PC-3 (cell line): Measurements from ENCODE around the gene CHID1. TPM values are rescaled to one million over a fixed set of nuclear protein-coding genes. Genes with fewer than 3 reads are reported as not detected.

Experiments used
- ATAC-seq: fragments of 200-7000 bp; cut with Tn5 transposase; 2 replicates; pipeline ENCODE4 v1.9.1; 2020; ENCODE audit warnings: mild to moderate bottlenecking, moderate library complexity
- BruUV-seq: library from RNA; stranded (reverse); fragments of 400-500 nt; replicated peaks from 2 replicates; lab custom pipeline; 2021; lab: Mats Ljungman, UMichigan
- CTCF ChIA-PET: fragments of 300-600 bp; sonication (Branson Sonifier 250); formaldehyde crosslinking; loops from one replicate; lab custom pipeline; 2022; ENCODE audit warnings: antibody characterized with exemption; lab: Charles Lee
- POLR2A ChIA-PET: fragments of 300-600 bp; sonication (Branson Sonifier 250); formaldehyde crosslinking; loops from one replicate; lab custom pipeline; 2022; ENCODE audit warnings: antibody characterized with exemption; ENCODE audit not compliant: unreplicated experiment; lab: Charles Lee
- DNase-seq: peaks from one replicate; pipeline ENCODE4 v3.0.0-alpha.2; 2015
- H2AFZ ChIP-seq: fragments of 300-600 bp; sonication (generic); 2 replicates; pipeline ENCODE4 v1.6.0; 2016; ENCODE audit warnings: antibody characterized with exemption, low read length
- H3F3A ChIP-seq: fragments of 300-600 bp; sonication (generic); one replicate; pipeline ENCODE4 v1.6.0; 2017; ENCODE audit warnings: antibody characterized with exemption, low read length, control low read depth, mild to moderate bottlenecking; ENCODE audit not compliant: unreplicated experiment
- H3K27ac ChIP-seq: fragments of 300-600 bp; sonication (generic); 2 replicates; pipeline ENCODE4 v1.5.1; 2016; ENCODE audit warnings: mild to moderate bottlenecking, low read length
- H3K27me3 ChIP-seq: fragments of 300-600 bp; sonication (generic); 2 replicates; pipeline ENCODE4 v1.6.1; 2016; ENCODE audit warnings: low read length, mixed read lengths
- H3K36me3 ChIP-seq: fragments of 300-600 bp; sonication (generic); 2 replicates; pipeline ENCODE4 v1.6.1; 2016; ENCODE audit warnings: low read depth, mixed run types, low read length, mixed read lengths
- H3K4me1 ChIP-seq: fragments of 300-600 bp; sonication (generic); 2 replicates; pipeline ENCODE4 v1.5.1; 2016; ENCODE audit warnings: low read length; ENCODE audit not compliant: insufficient read depth
- H3K4me2 ChIP-seq: fragments of 300-600 bp; sonication (generic); 2 replicates; pipeline ENCODE4 v1.6.0; 2016; ENCODE audit warnings: low read length
- H3K4me3 ChIP-seq: fragments of 300-600 bp; sonication (generic); 2 replicates; pipeline ENCODE4 v1.5.1; 2016; ENCODE audit warnings: mild to moderate bottlenecking, low read length, mixed read lengths
- H3K79me2 ChIP-seq: fragments of 300-600 bp; sonication (generic); 2 replicates; pipeline ENCODE4 v1.6.1; 2017; ENCODE audit warnings: low read length, mixed read lengths
- H3K9ac ChIP-seq: fragments of 300-600 bp; sonication (generic); 2 replicates; pipeline ENCODE4 v1.6.0; 2016; ENCODE audit warnings: mild to moderate bottlenecking, low read length
- H3K9me2 ChIP-seq: fragments of 300-600 bp; sonication (generic); replicated peaks from 2 replicates; pipeline ENCODE4 v1.6.1; 2016; ENCODE audit warnings: mixed run types, low read length, mixed read lengths
- H3K9me3 ChIP-seq: fragments of 300-600 bp; sonication (generic); 2 replicates; pipeline ENCODE4 v1.6.1; 2016; ENCODE audit warnings: low read length, mixed read lengths
- H4K20me1 ChIP-seq: fragments of 300-600 bp; sonication (generic); 2 replicates; pipeline ENCODE4 v1.6.1; 2016; ENCODE audit warnings: low read length, mixed read lengths
- EZH2 ChIP-seq: fragments of 300-600 bp; sonication (generic); IDR thresholded peaks from one replicate; pipeline ENCODE4 v1.6.1; 2017; ENCODE audit warnings: antibody characterized with exemption, mild to moderate bottlenecking, low read length; ENCODE audit not compliant: unreplicated experiment
- EZH2phosphoT487 ChIP-seq: fragments of 300-600 bp; sonication (generic); IDR thresholded peaks from 2 replicates; pipeline ENCODE4 v1.6.1; 2018; ENCODE audit warnings: mild to moderate bottlenecking, antibody characterized with exemption, low read length, borderline replicate concordance
- intact Hi-C: fragments of 100-400 bp; cut with micrococcal nuclease; formaldehyde crosslinking; loops from 2 replicates; pipeline ENCODE4 v1.9.0; 2023
- total RNA-seq: library from RNA; depleted of rRNA; stranded (reverse); fragments of >200 nt; gene quantifications from 2 replicates; pipeline ENCODE4 v1.2.3, GENCODE V29; 2014
- TF ChIP-seq, protein P1 (sequence below): fragments of 300-600 bp; sonication (generic); conservative IDR thresholded peaks from 2 replicates; pipeline ENCODE4 v1.5.1; 2017; ENCODE audit warnings: antibody characterized with exemption, low read depth, mild to moderate bottlenecking, low read length

CHID1 gene
- total RNA-seq, 1 experiment from 2014 or later, result 70.2 TPM

DNA sequence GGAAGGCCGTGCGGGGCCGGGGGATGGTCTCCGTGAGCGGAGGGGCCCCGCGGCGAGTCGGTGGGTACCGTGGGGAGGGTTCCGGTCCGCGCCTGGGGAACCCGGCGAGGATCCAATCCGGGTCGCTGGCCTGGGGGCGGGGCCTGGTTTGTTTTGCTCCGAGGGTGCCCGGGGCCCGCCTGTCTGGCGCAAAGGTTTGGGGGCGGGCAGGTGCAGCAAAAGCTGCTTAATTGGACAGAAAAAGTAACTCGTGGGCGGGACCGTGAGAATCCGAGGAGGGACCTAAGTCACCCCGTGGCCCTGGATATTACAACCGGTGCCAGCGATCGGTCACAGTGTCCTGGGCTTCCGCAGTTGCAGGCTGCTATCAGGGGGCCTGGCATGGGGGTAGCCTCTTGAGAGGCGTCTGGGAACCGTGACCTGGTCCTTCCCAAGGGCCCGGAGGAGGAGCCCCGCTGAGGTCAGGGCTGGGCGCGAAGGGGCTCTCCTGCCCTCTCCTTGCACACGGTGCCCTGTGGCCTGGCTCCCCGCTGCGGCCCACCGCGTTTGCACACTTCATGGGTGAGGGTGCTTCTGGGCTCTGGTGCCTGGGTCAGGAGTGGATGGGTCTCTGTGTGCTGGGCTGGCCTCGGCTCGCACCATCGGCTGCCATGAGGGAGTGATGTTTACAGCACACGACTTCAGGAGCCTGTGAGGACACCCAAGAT lies 90.5 kb downstream of the CHID1 start:
- intact Hi-C loops, result loop anchor here (2.0 kb wide), 1 partner anchor 23 kb away; no protein-coding TSS in a partner anchor
- H2AFZ ChIP-seq, result peak overlapping the region; percentile 42; the same call in 1 of the 2 replicates
- POLR2A ChIA-PET, result interaction anchor here (1.0 to 2.1 kb wide), 3 partner anchors 12 to 24 kb away, joined by 3 to 16 read pairs (median 12); partner anchors contain the start of gene CD151
- H3K27me3 ChIP-seq, result no peaks in the 10 kb centered on the region
- TF ChIP-seq EZH2, result no peak
- no peak for TF ChIP-seq EZH2phosphoT487
- TF ChIP-seq, protein P1, sequence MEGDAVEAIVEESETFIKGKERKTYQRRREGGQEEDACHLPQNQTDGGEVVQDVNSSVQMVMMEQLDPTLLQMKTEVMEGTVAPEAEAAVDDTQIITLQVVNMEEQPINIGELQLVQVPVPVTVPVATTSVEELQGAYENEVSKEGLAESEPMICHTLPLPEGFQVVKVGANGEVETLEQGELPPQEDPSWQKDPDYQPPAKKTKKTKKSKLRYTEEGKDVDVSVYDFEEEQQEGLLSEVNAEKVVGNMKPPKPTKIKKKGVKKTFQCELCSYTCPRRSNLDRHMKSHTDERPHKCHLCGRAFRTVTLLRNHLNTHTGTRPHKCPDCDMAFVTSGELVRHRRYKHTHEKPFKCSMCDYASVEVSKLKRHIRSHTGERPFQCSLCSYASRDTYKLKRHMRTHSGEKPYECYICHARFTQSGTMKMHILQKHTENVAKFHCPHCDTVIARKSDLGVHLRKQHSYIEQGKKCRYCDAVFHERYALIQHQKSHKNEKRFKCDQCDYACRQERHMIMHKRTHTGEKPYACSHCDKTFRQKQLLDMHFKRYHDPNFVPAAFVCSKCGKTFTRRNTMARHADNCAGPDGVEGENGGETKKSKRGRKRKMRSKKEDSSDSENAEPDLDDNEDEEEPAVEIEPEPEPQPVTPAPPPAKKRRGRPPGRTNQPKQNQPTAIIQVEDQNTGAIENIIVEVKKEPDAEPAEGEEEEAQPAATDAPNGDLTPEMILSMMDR, result no peak
- H3K4me2 ChIP-seq, result peak overlapping the region; percentile 100
- peak overlapping the region; percentile 89 for H3K4me3 ChIP-seq
- peaks cover 25% of the 10 kb centered on the region for H3K79me2 ChIP-seq
- BruUV-seq, result TSS peak; percentile 66
- peaks cover 13% of the 10 kb centered on the region; the same call in 1 of the 2 replicates for H4K20me1 ChIP-seq
- H3K27ac ChIP-seq, result peak overlapping the region; percentile 57; the same call in 1 of the 2 replicates
- H3K36me3 ChIP-seq, result no peaks in the 10 kb centered on the region
- DNase-seq, result peak; percentile 88
- peak; percentile 48 for ATAC-seq
- H3K9me2 ChIP-seq, result no peaks in the 10 kb centered on the region
- peaks cover 33% of the 10 kb centered on the region for H3K4me1 ChIP-seq
- peak overlapping the region; percentile 67 for H3K9ac ChIP-seq
- H3K9me3 ChIP-seq, result no peaks in the 10 kb centered on the region
- CTCF ChIA-PET, result interaction anchor here (1.9 kb wide), 1 partner anchor 12 kb away, joined by 18 read pairs; the partner anchor contains the start of gene CD151
- H3F3A ChIP-seq, result no peaks in the 10 kb centered on the region

DNA sequence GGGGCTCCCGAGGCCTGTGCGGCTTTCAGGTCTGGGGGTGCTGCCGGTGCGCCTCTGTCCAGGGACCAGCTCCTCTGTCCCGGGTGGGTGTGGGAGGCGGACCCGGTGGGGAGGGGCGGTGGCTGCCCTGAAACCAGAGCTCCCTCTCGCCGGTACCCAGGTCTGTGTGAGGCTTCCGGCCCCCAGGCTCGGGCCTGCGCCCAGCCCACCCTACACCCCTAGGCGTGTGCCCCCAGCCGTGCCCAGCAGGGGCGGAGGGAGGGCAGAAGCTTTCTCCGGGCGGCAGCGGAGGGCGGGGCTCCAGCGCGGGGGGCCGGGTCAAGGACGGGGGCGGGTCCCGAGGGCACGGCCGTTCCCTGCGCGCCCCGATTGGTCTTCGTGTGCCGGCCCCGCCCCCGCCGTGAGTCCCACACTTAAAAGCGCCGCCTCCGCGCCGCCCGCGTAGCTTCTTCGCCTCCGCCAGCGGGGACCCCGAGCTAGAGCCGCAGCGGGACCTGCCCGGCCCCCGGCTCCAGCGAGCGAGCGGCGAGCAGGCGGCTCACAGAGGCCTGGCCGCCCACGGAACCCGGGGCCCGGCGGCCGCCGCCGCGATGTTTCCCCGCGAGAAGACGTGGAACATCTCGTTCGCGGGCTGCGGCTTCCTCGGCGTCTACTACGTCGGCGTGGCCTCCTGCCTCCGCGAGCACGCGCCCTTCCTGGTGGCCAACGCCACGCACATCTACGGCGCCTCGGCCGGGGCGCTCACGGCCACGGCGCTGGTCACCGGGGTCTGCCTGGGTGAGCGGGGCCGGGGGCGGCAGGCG lies 91.3 kb downstream of the CHID1 start:
- no peaks in the 10 kb centered on the region for H3F3A ChIP-seq
- TF ChIP-seq, protein P1, result no peak
- no peak for TF ChIP-seq EZH2
- TF ChIP-seq EZH2phosphoT487, result no peak
- H3K4me3 ChIP-seq, result peak overlapping the region; percentile 89
- POLR2A ChIA-PET, result interaction anchor here (0.6 to 2.1 kb wide), 7 partner anchors 13 to 255 kb away, joined by 3 to 19 read pairs (median 8); partner anchors contain the start of genes CD151 and TSPAN4
- no peaks in the 10 kb centered on the region for H3K9me3 ChIP-seq
- CTCF ChIA-PET, result interaction anchor here (1.9 kb wide), 1 partner anchor 13 kb away, joined by 18 read pairs; the partner anchor contains the start of gene CD151
- H3K27me3 ChIP-seq, result no peaks in the 10 kb centered on the region
- H3K9ac ChIP-seq, result peak overlapping the region; percentile 67
- H2AFZ ChIP-seq, result peak overlapping the region; percentile 74
- H3K4me1 ChIP-seq, result peaks cover 26% of the 10 kb centered on the region
- DNase-seq, result peak; percentile 80
- peaks cover 25% of the 10 kb centered on the region for H3K79me2 ChIP-seq
- H3K4me2 ChIP-seq, result peak overlapping the region; percentile 100
- H3K36me3 ChIP-seq, result no peaks in the 10 kb centered on the region
- peak; percentile 59 for ATAC-seq
- peak overlapping the region; percentile 30; the same call in 1 of the 2 replicates for H3K27ac ChIP-seq
- intact Hi-C loops, result no loop called here
- H3K9me2 ChIP-seq, result no peaks in the 10 kb centered on the region
- H4K20me1 ChIP-seq, result peaks cover 13% of the 10 kb centered on the region; the same call in 1 of the 2 replicates
- no TSS peak for BruUV-seq
